HAP-1 (cell line): ENCODE data around the gene RNF152.

Experiments
- DNase-seq, 2 experiments: peaks; one replicate each; pipeline ENCODE4 v3.0.0-alpha.2; 2016 to 2020; ENCODE audit warnings: low spot score in 2 of 2
- H3K27me3 ChIP-seq: fragments of 250-450 bp; sonication (Bioruptor Pico); 2 replicates; pipeline ENCODE4 v1.5.1; 2020; ENCODE audit warnings: low read depth, mild to moderate bottlenecking, moderate library complexity
- H3K36me3 ChIP-seq: fragments of 250-450 bp; sonication (Bioruptor Pico); replicated peaks from 2 replicates; pipeline ENCODE4 v1.5.1; 2020; ENCODE audit warnings: mild to moderate bottlenecking
- H3K4me1 ChIP-seq: fragments of 250-450 bp; sonication (Bioruptor Pico); 2 replicates; pipeline ENCODE4 v1.5.1; 2020; ENCODE audit warnings: mild to moderate bottlenecking
- H3K4me3 ChIP-seq: fragments of 250-450 bp; sonication (Bioruptor Pico); 2 replicates; pipeline ENCODE4 v1.5.1; 2020; ENCODE audit warnings: mild to moderate bottlenecking, moderate library complexity
- H3K9me3 ChIP-seq: fragments of 250-450 bp; sonication (Bioruptor Pico); 2 replicates; pipeline ENCODE4 v1.5.1; 2020; ENCODE audit warnings: mild to moderate bottlenecking, moderate library complexity
- in situ Hi-C: fragments of 300-500 bp; cut with MboI; formaldehyde crosslinking; loops from 3 replicates; pipeline ENCODE4 v1.14.3; 2020; ENCODE audit warnings: low sequenced_read_pairs, inconsistent platforms, mixed read lengths

Gene RNF152

DNA sequence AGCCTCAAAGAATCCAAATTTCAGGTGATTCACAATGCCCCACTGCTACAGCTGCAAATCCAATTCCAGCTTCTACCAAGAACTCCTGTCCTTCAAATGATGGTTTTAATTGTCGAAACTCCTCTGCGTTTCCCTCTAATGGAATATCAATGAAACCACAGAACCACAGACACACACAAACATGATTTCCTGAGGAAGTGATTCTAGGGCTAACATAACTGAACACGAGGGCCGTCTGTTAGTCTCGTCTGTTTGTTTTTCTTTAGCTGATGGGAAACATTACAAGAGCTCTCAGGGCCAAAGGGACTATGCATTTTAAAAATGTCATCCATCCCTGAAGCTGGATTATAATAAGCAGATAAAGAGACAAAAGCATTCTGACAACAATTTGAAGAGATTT, 59.4 kb downstream of the RNF152 start:
- H3K4me1 ChIP-seq: no peaks in the 10 kb centered on the region
- H3K4me3 ChIP-seq: no peak overlapping the region
- no peaks in the 10 kb centered on the region for H3K9me3 ChIP-seq
- H3K27me3 ChIP-seq: no peaks in the 10 kb centered on the region
- in situ Hi-C loops: no loop called here
- H3K36me3 ChIP-seq: no peaks in the 10 kb centered on the region; the same call in 1 of the 2 replicates
- no peak for DNase-seq

DNA sequence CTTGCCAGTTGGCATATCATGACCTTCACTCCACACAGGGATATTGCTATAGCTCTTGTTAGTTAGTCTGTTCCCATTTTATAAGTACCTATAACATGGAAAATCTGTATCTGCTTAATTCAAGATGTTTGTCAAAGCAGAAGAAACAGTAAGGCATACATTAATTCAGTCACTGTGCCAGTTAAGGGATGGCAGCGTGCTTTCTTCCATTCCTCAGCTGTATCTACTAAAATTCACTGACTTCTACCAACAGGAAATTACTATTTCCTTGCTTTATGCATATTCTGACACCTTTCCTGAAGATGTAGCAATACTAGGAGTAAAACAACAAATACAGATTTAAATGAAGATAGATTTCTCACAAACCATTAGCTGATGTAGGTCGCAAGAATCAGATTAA, 59.9 kb downstream of the RNF152 start:
- in situ Hi-C loops: no loop called here
- Histone ChIP-seq H3K4me3 (no peak overlapping the region), H3K9me3 (no peaks in the 10 kb centered on the region), H3K36me3 (no peaks in the 10 kb centered on the region; the same call in 1 of the 2 replicates), H3K4me1 (no peaks in the 10 kb centered on the region), H3K27me3 (no peaks in the 10 kb centered on the region)
- DNase-seq: no peak

DNA sequence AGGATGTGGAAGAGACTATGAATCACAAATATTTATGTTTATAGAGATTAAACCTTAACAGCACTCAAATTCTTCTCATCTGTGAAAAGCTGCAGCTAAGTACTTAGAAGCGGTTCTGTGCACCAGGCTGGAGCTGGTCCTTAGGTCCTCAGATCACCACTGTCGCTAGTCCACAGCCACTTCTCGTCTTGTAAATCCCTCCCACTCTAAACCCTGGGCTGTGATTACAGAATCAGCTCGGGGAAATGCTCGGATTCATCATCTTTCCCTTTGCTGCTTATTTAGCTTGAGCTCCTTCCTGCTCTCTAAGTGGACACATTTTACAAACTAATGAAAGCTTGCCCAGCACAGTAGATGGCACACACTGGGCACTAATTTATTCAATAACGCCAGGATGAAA, 61.7 kb downstream of the RNF152 start:
- in situ Hi-C loops: no loop called here
- Histone ChIP-seq H3K36me3 (no peaks in the 10 kb centered on the region), H3K27me3 (no peaks in the 10 kb centered on the region), H3K9me3 (no peaks in the 10 kb centered on the region), H3K4me1 (no peaks in the 10 kb centered on the region), H3K4me3 (no peak overlapping the region)
- no peak for DNase-seq

DNA sequence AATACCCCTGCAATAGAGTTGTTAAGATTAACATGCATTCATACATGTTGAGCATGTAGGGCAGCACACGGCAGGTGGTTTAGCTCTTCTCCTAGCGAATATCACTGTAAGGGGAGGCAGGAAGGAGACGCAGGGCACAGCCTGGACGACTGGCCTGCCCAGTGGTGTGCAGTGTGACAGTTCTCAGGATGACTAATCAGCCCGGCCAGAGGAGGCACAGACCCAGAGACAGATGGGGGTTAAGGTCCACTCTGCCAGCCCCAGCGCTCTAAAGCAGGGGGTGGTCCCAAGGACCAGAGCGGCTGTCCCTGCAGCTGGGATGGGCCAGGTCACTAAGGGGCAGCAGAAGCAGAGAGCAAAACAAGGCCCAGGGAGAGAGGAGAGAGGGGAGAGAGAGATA, 63.7 kb downstream of the RNF152 start:
- in situ Hi-C loops: no loop called here
- no peak for DNase-seq
- H3K4me1 ChIP-seq: no peaks in the 10 kb centered on the region
- H3K4me3 ChIP-seq: no peak overlapping the region
- no peaks in the 10 kb centered on the region for H3K36me3 ChIP-seq
- H3K27me3 ChIP-seq: no peaks in the 10 kb centered on the region
- no peaks in the 10 kb centered on the region for H3K9me3 ChIP-seq

DNA sequence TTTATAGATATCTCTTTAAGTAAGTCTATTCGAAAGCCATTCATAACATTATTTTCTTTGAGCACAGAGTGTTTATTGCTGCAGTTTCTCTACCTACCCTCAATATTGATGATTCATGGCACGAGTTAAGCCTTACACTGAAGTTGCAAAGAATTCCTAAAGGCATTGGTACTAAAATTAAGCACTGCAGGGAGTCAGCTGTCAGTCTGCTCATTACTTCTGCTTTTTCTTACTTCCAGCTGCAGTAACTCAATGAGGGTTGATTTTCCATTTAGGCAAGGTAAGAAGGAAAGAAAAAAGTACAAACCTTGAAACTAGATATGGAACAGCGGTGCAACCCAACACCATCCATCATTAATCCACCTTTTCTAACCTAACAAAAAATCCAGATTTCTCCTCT, 65.2 kb downstream of the RNF152 start:
- DNase-seq: no peak
- no peaks in the 10 kb centered on the region for H3K36me3 ChIP-seq
- H3K27me3 ChIP-seq: no peaks in the 10 kb centered on the region
- no peaks in the 10 kb centered on the region for H3K9me3 ChIP-seq
- no peaks in the 10 kb centered on the region for H3K4me1 ChIP-seq
- in situ Hi-C loops: no loop called here
- H3K4me3 ChIP-seq: no peak overlapping the region

DNA sequence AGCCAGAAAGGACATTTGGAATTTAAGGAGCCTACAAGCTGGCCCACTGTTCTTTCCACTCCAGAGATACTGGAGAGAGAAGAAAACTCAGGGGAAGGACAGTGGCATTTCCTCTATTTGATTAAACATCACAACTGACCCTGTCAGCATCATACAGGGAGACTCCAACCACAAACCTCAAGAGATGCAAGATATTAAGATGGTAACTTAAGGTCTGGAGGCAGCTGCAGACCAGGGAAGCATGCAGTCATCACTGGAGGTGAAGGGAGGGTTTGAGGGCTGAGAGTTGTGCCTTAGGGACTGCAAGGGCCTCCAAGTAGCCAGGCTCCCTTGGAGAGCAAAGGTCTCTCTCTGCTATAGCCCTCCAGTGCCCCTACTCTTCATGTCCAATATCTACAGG, 67.4 kb downstream of the RNF152 start:
- in situ Hi-C loops: no loop called here
- Histone ChIP-seq H3K27me3 (no peaks in the 10 kb centered on the region), H3K9me3 (no peaks in the 10 kb centered on the region), H3K4me3 (no peak overlapping the region), H3K36me3 (no peaks in the 10 kb centered on the region), H3K4me1 (no peaks in the 10 kb centered on the region)
- DNase-seq: no peak

DNA sequence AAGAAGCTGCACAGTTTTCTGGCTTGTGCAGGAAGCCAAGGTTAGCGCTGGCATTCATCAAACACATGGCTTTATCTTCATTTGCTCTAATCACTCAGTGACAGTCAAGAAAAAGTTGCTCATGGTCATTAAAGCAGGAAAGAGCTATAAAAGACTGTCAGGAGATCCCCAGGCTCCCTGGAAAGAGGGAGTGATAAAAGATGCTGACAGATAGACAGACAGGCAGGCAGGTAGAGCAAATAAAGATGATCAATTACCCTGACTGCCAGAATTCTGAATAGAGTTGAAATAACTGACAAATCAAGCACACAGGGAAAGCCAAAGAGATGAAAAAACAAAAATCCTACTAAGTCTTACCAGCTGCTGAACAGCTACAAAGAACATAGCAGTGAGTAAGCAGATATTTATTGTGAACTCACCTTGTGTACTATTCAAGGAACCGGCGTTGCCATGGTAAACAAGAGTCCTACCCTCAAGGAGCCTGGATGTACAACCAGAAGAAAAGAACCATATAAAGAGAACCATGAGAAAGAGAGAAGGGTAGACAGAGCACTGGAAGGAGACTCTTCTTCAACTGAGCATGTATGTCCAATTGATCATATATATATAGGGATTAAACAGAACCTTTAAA, 68.0 kb downstream of the RNF152 start:
- no peaks in the 10 kb centered on the region for H3K9me3 ChIP-seq
- H3K4me3 ChIP-seq: no peak overlapping the region
- no peak for DNase-seq
- no peaks in the 10 kb centered on the region for H3K4me1 ChIP-seq
- in situ Hi-C loops: no loop called here
- no peaks in the 10 kb centered on the region for H3K27me3 ChIP-seq
- H3K36me3 ChIP-seq: no peaks in the 10 kb centered on the region

DNA sequence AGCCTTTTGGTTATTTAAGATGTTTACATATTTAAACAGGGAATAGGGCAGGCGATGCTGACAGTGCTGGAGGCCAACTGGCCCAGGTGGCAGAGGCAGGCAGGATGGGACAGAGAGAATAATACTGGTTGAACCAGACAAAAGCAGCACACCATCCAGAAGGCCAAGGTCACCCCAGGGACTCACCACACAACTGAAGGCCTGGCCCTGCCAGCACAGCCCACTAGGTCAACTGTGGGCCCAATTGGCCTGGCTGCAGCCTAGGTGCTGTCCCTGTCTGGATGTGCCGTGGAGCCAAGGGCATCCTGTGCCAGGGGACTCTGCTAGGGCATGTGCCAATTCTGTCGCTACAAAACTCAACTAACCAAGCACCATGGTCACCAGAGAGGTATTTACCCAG, 69.2 kb downstream of the RNF152 start:
- H3K4me1 ChIP-seq: no peaks in the 10 kb centered on the region
- H3K27me3 ChIP-seq: no peaks in the 10 kb centered on the region
- H3K36me3 ChIP-seq: no peaks in the 10 kb centered on the region
- no peak for DNase-seq
- in situ Hi-C loops: no loop called here
- no peaks in the 10 kb centered on the region for H3K9me3 ChIP-seq
- H3K4me3 ChIP-seq: no peak overlapping the region

DNA sequence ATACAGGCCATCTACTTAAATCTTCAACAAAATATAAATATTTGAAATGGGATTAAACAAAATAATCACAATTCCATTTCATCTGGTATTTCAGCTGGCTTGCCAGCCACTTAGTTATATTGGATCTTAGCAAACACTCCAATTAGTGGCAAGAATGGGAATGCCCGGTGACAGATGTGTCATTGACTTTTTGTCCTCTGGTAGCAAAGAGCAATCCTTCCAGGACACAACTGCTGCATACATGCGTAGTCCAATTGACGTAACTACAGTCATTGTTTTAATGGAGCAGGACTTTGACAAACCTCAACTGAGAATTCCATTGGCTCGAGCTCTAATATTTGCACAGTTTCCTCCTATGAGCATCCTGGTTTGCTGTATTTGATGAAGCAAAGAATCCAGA, 69.9 kb downstream of the RNF152 start:
- in situ Hi-C loops: no loop called here
- Histone ChIP-seq H3K4me3 (no peak overlapping the region), H3K27me3 (no peaks in the 10 kb centered on the region), H3K4me1 (no peaks in the 10 kb centered on the region), H3K9me3 (no peaks in the 10 kb centered on the region), H3K36me3 (no peaks in the 10 kb centered on the region)
- DNase-seq: no peak

DNA sequence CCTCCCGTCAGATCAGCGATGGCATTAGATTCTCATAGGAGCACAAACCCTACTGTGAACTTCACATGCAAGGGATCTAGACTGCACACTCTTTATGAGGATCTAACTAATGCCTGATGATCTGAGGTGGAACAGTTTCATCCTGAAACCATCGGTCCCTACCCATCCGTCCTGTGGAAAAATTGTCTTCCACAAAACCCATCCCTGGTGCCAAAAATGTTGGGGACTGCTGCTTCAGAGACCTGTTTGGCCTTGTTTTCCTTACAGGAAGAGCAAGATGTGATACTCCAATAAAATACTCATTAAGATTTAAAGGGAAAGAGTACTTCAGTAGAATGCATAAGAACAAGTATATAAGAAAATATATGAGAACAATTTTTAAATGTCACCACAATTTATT, 71.1 kb downstream of the RNF152 start:
- no peaks in the 10 kb centered on the region for H3K9me3 ChIP-seq
- DNase-seq: no peak
- in situ Hi-C loops: no loop called here
- no peaks in the 10 kb centered on the region for H3K27me3 ChIP-seq
- H3K4me1 ChIP-seq: no peaks in the 10 kb centered on the region
- H3K4me3 ChIP-seq: no peak overlapping the region
- H3K36me3 ChIP-seq: no peaks in the 10 kb centered on the region

DNA sequence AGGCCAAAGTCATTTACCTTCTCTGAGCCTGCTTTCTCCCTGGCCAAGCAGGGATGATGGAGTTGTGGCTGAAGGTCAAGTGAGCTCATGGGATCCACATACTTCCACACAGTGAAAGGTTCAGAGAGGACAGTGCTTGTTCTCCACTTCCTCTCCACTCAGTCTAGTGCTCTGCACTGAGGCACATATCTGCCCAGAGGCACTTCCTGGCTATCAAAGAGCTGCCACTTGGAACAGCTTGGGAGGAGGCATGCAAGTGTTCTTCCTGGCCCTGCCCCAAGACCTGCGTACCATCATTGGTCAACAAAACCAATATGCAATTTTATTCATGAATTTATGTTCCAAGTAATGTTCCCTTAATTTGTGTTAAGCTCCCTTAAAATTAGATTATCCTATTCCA, 71.9 kb downstream of the RNF152 start:
- in situ Hi-C loops: no loop called here
- no peaks in the 10 kb centered on the region for H3K36me3 ChIP-seq

DNA sequence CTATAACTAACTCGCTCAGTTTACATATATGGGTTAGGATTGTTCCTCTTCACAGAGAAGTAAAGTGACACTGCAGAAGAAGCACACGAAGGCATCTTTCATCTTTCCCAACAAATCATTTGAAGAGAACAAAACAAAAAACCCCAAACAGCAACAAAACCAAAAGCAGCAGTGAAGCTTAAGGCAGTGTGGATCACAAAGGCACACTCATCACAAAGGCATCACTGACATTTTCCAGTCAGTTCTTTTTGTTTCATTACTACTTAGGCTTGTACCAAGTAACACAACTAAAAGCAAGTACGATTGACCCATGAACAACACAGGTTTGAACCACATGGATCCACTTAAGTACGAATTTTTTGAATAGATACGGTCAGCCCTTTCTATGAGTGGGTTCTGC, 75.7 kb downstream of the RNF152 start:
- H3K36me3 ChIP-seq: peaks cover 4% of the 10 kb centered on the region; the same call in 1 of the 2 replicates
- no peaks in the 10 kb centered on the region for H3K9me3 ChIP-seq
- no peaks in the 10 kb centered on the region for H3K27me3 ChIP-seq
- no peak overlapping the region for H3K4me3 ChIP-seq
- no peak for DNase-seq
- H3K4me1 ChIP-seq: no peaks in the 10 kb centered on the region
- in situ Hi-C loops: no loop called here

More for the DNA sequence above, 71.9 kb downstream of the RNF152 start:
- Histone ChIP-seq H3K27me3 (no peaks in the 10 kb centered on the region), H3K4me1 (no peaks in the 10 kb centered on the region), H3K9me3 (no peaks in the 10 kb centered on the region), H3K4me3 (no peak overlapping the region)
- DNase-seq: no peak

DNA sequence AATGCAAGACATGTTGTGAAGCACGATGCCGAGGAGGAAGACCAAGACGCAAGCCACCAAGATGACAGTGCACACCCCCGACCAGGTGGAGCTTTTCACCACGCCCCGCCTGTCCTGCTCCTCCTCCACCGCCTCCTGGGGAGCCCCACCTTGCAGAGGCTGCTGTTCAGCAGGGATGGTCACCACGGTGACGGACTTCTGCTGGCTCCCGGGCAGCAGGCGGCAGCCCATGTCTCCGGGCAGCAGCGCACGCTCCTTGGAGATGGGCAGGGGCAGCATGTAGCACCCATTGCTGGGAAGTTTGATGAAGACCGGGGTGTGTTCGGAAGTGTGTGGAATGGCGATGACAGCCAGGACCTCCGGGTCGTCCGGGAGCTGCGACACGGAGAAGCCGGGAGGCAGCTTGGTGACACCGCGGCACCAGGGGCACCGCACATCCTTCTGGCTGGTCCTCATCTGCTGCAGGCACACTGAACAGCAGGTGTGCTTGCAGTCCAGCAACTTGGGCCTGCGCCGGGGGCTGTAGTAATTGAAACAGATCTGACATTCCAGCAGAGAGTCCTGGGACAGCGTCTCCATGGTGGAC, 76.8 kb downstream of the RNF152 start:
- Histone ChIP-seq H3K36me3 (peaks cover 4% of the 10 kb centered on the region; the same call in 1 of the 2 replicates), H3K27me3 (no peaks in the 10 kb centered on the region), H3K4me1 (no peaks in the 10 kb centered on the region), H3K4me3 (no peak overlapping the region), H3K9me3 (no peaks in the 10 kb centered on the region)
- no peak for DNase-seq
- in situ Hi-C loops: no loop called here

DNA sequence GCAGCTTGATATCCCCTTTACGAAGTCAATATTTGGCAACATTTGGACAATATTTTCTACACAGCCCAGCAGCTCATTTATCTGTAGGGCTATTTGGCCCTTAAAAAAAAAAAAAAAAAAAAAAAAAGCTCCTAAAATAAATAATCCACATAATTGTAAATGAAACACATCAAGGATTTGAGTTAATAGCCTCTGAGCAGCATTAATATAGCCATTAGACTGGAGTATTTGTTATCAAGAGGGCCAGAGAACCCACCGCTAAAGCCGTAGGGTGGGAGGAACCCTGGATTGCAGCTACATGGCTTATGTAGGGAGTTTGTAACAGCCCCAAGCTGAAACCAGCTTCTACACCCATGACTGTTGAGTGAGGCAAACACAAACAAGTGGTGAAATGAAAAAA, 84.5 kb downstream of the RNF152 start:
- no peaks in the 10 kb centered on the region for H3K27me3 ChIP-seq
- H3K4me1 ChIP-seq: peaks cover 6% of the 10 kb centered on the region
- no peak overlapping the region for H3K4me3 ChIP-seq
- H3K36me3 ChIP-seq: no peaks in the 10 kb centered on the region
- no peak for DNase-seq
- in situ Hi-C loops: no loop called here
- no peaks in the 10 kb centered on the region for H3K9me3 ChIP-seq

DNA sequence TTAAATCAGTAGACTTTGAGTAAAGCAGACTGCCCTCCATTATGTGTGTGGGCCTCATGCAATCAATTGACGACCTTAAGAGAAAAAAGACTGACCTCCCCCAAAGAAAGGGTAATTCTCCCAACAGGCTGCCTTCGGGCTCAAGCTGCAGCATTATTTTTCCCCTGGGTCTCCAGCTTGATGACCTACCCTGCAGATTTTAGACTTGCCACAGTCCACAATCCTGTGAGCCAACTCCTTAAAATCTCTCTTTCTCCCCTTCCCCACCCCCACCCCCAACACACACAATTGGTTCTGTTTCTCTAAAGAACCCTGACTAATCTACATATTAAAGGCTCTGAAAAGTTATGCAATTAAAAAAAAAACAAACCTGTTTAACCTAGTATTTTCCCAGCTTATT, 89.4 kb downstream of the RNF152 start:
- peaks cover 29% of the 10 kb centered on the region for H3K4me1 ChIP-seq
- no peaks in the 10 kb centered on the region for H3K27me3 ChIP-seq
- H3K36me3 ChIP-seq: no peaks in the 10 kb centered on the region
- H3K4me3 ChIP-seq: no peak overlapping the region
- in situ Hi-C loops: no loop called here
- H3K9me3 ChIP-seq: no peaks in the 10 kb centered on the region
- DNase-seq: peak; percentile 45 to 58
